A673 (cell line): ENCODE results near the gene RIC1.

Experiments
- EZH2 ChIP-seq: fragments of 200-600 bp; sonication (generic); IDR thresholded peaks from 2 replicates; pipeline ENCODE4 v1.6.1; 2017; ENCODE audit warnings: borderline replicate concordance, low read depth, mild to moderate bottlenecking, mixed read lengths, antibody characterized with exemption, low read length; ENCODE audit not compliant: poor library complexity, severe bottlenecking
- TF ChIP-seq, protein P1 (sequence below): fragments of 300-800, 200-600 bp; sonication (generic); conservative IDR thresholded peaks from 2 replicates; pipeline ENCODE4 v1.5.1; 2017; ENCODE audit warnings: low read depth, mild to moderate bottlenecking, antibody characterized with exemption, low read length, moderate library complexity, mixed read lengths

DNA sequence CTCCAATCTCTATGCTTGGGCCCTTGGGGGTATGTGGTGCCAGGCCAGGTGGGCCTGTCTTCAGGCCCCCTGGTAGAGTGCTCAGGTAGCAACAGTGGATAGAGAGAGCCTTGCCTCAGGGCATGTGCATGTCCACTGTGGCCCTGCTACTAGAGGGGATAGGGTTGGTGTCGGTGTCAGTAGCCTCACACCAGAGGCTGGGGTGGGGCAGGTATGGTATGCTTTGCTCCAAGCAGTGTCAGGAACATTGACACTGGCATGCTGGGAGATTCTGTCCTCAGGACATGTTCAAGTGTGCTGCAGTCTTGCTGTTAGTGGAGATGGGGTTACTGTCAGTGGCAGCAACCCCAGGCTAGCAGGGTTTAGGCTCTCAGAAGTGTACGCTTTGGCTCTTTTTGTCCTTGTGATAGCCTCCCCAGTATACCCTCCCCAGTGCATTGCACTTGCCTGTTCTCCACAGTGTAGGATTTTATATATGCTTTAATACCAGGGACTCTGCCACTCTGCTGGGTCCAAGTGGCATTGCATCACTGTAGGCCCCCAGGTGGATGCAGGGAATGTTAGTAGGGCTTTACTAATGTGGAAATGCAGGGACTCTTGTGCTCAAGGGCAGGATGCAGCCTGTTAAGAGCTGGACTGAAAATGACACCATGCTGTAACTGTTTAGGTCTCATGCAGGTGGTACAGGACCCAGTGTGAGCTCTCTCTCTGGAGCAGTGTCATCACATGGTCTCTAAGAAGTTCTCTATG, 21.6 kb downstream of the RIC1 start:
- TF ChIP-seq, protein P1, sequence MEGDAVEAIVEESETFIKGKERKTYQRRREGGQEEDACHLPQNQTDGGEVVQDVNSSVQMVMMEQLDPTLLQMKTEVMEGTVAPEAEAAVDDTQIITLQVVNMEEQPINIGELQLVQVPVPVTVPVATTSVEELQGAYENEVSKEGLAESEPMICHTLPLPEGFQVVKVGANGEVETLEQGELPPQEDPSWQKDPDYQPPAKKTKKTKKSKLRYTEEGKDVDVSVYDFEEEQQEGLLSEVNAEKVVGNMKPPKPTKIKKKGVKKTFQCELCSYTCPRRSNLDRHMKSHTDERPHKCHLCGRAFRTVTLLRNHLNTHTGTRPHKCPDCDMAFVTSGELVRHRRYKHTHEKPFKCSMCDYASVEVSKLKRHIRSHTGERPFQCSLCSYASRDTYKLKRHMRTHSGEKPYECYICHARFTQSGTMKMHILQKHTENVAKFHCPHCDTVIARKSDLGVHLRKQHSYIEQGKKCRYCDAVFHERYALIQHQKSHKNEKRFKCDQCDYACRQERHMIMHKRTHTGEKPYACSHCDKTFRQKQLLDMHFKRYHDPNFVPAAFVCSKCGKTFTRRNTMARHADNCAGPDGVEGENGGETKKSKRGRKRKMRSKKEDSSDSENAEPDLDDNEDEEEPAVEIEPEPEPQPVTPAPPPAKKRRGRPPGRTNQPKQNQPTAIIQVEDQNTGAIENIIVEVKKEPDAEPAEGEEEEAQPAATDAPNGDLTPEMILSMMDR: no peak
- no peak for TF ChIP-seq EZH2
